ENCODE data around the gene WHRN.
A peak's percentile ranks its signal among the peaks of the same experiment; 100 is the strongest.

WHRN gene

GRCh38 chr9:114446672-114447450, 58.4 kb downstream of the WHRN start:
- no peak for DNase-seq

GRCh38 chr9:114446036-114446435, 59.2 kb downstream of the WHRN start:
- DNase-seq: no peak

DNA sequence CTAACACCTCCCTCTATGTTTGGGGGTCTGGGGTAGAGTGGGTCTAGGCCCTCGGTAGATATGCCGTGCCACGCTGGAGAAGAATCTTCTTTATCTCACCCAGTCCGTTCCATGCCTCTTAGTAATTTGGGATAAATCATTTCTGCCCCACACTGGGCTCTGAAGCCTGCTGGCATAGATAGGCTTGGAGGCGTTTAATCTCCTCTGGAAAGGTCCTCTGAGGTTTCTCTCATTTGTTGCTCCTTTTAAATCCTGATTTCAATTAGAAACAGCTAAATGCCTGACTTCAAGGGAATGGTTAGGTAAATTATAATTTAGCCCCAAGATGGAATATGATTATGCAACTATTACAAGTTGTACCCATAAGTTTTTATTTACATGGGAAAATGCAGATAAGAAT, 59.7 kb downstream of the WHRN start:
- DNase-seq: no peak

GRCh38 chr9:114442022-114442421, 63.3 kb downstream of the WHRN start:
- DNase-seq: no peak

GRCh38 chr9:114437401-114437893, 67.8 kb downstream of the WHRN start:
- no peak for DNase-seq

GRCh38 chr9:114434878-114435311, 70.4 kb downstream of the WHRN start:
- DNase-seq: peak; percentile 77

DNA sequence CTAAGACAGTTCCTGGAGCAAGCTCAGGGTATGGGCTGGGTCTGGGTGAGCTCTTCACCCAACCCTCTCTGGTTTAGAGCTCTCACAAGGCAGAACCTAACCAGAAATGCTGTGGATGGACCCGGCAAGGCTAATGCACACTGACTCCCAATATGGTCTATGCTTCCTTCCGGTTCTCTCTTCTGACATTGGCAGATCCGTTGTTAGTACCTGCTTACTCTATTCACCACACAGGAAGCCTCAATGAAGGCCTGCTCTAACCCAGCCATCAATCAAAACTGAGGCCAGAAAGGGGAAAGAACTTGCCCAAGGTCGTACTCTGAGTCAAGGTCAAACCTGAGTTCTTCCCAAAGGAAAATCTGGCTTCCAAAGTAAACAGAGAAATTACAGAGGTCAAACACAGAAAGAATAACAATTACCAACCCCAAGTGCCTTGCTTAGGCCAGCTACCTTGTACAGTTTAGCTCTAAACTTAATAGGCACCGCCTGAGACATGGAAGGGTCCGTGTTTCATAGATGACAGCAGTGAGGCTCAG, 71.5 kb downstream of the WHRN start:
- no peak for DNase-seq

- DNase-seq: no peak
These were observed 72.2 kb downstream of the WHRN start for GRCh38 chr9:114433086-114433485.

GRCh38 chr9:114432323-114433067, 72.8 kb downstream of the WHRN start:
- no peak for DNase-seq

GRCh38 chr9:114431770-114432169, 73.5 kb downstream of the WHRN start:
- no peak for DNase-seq

DNA sequence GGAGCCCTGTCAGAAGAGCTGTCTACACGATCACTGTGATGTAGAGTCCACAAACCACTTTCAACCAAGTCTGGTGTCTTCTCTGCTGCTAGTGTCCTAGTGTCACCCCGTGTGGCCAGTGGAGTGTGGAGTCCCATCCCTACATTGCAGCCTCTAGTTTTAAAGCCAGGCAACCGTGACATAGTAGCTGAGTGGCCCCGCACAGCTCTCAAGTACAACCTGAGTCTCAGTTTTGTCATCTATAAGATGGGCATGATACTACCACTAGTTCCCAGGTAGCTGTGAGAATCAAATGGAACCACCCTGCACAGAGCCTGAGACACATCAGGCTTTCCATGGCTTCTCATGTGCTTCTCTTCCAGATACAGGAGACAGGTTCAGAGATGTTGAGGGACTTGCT, 74.3 kb downstream of the WHRN start:
- no peak for DNase-seq

GRCh38 chr9:114430457-114430856, 74.8 kb downstream of the WHRN start:
- peak; percentile 20 for DNase-seq

GRCh38 chr9:114429488-114429887, 75.8 kb downstream of the WHRN start:
- no peak for DNase-seq

DNA sequence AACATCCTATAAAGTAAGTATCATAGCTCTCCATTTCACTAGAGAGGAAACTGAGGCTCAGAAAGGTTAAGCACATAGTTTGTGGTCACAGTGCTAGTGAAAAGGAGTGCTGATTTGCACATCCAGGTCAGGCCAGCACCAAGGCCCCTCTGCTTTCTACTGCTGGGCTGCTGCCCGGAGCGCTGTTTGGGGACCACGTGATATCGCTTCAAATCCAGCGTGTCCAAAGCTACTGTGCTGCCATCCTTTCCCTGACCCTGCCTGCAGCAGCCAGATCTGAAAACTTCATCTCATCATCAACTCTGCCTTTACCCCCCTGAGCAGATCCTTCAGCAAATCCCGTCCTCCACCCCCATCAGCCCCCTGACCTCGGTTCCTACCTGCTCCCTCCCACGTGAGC, 76.8 kb downstream of the WHRN start:
- no peak for DNase-seq

DNA sequence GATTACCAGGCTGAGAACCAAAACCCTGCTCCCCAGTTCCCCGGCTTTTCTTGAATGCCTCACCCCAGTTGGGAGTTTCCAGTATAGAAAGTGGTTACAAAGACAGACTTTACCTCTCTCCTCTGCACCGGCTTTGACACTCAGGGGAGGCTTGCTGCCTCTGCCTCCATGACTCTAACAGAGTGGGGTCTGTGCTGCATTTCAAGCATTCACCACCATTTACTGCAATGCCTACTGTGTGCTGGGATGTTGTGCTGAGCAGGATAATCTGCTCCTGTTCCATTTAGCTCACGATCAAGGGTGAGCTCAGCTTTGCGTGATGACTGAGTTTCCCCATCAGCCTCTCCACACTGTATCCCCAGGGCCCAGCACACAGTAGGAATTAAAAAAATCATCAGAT, 77.6 kb downstream of the WHRN start:
- DNase-seq: no peak

- no peak for DNase-seq
These were observed 79.0 kb downstream of the WHRN start for GRCh38 chr9:114426046-114426948.

- no peak for DNase-seq
These were observed 80.1 kb downstream of the WHRN start for GRCh38 chr9:114425126-114425525.

DNA sequence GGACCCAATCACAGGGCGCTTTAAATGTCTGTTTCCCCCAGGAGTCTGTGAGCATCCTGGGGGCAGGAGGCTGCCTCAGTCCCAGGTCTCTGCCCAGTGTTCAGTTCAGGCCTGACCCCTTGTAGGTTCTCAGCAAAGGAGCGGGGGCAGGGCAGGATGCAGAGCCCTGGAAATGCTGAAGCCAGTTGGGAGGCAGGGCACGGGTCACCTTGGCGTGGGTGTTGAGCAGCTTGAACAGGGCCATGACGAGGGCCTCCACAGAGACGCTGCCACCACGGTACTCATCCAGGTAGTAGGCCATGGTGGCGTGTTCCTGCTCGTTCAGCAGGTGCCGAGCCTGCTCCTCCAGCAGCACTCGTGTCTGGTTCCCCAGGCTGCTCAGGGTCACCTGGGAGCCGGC, 81.1 kb downstream of the WHRN start:
- DNase-seq: no peak

GRCh38 chr9:114423181-114423580, 82.1 kb downstream of the WHRN start:
- DNase-seq: no peak

DNA sequence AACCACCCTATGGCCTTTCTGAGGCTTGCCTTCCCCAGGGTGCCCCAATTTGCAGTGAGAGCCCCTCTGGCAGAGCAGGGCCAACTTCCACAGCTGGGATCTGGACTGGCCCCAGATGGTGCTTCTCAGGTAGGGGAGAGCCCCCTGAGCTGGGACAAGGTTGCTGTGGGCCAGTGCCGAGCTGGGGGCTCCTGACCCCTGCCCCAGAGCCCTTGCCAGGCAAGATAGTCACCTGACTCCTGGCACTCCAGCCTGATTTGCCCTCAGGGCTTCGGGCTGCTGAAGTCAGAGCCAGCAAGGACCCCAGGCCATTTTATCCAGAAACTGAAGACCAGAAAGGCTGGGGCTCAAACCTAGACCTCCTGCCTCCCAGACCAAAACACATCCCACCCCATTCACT, 84.1 kb downstream of the WHRN start:
- no peak for DNase-seq

- no peak for DNase-seq
These were observed 85.5 kb downstream of the WHRN start for GRCh38 chr9:114419796-114420195.

DNA sequence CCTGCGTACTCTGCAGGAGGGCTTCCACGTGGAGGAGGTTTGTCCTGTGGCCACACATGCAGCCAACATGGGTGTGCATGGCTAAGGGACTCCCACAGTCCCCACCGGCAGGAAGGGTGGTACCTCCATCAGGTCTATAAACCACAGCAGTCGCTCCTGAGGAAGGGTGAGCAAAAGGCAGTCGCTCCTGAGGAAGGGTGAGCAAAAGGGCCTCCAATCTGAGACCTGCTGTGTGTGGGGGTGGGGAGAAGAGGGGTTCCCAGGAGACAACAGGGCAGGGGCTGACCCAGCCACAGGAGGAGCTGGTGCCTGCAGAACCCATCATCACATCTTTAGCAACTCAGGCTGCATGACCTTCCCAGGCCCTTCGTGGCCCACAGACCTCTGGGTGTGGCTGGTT, 87.2 kb downstream of the WHRN start:
- DNase-seq: no peak

GRCh38 chr9:114417511-114417910, 87.8 kb downstream of the WHRN start:
- DNase-seq: no peak
